K562 (cell line): ENCODE data around the gene IDUA. TPM values are rescaled to one million over a fixed set of nuclear protein-coding genes. Genes with fewer than 3 reads are reported as not detected.

ENCODE experiments used
- ATAC-seq: fragments of 200-7000 bp; cut with Tn5 transposase; 3 replicates; pipeline ENCODE4 v1.9.1; 2020; ENCODE audit warnings: moderate library complexity
- BruUV-seq: library from RNA; stranded (reverse); fragments of 400-500 nt; replicated peaks from 2 replicates; lab custom pipeline; 2021; lab: Mats Ljungman, UMichigan
- CTCF ChIA-PET: fragments of 300-600 bp; formaldehyde crosslinking; extraction: SDS; loops from one replicate; lab custom pipeline; 2021; ENCODE audit warnings: low intra/inter-chr PET ratio; lab: Yijun Ruan, JAX
- POLR2A ChIA-PET: fragments of 300-600, 350-650 bp; sonication (Branson Sonifier 250); formaldehyde crosslinking; extraction: SDS; loops from one replicate; lab custom pipeline; 2021; ENCODE audit warnings: antibody characterized with exemption, inconsistent platforms; lab: Yijun Ruan, JAX
- DNase-seq, 4 experiments: peaks; one replicate each; pipeline versions ENCODE4 v3.0.0 to v3.0.0-alpha.2; 2011 to 2018; ENCODE audit warnings: low spot score in 3 of 4, mixed read lengths in 3 of 4; ENCODE audit errors: extremely low read depth in 1 of 4
- FAIRE-seq: peaks from 2 replicates; lab custom pipeline; 2011; peaks lifted over from hg19 to GRCh38; lab: Jason Lieb, UNC
- H2AFZ ChIP-seq: 2 replicates; pipeline ENCODE4 v1.6.0; 2011; ENCODE audit warnings: low read depth, low read length, control low read depth, inconsistent platforms
- H3K27ac ChIP-seq: fragments of 200-600 bp; 3 replicates; pipeline ENCODE4 v1.8.0; 2011; ENCODE audit warnings: low read depth, mild to moderate bottlenecking, control low read depth, inconsistent platforms, low read length, moderate library complexity, mixed read lengths; ENCODE audit errors: extremely low read depth
- H3K27me3 ChIP-seq, 2 experiments: fragments of 300-600 bp in 1 of 2; 2 replicates in 1 of 2; 3 replicates in 1 of 2; pipeline versions ENCODE4 v1.6.0 to v1.8.0; 2011; ENCODE audit warnings: inconsistent platforms in 2 of 2, low read length in 2 of 2, mild to moderate bottlenecking in 1 of 2, mixed read lengths in 1 of 2, moderate library complexity in 1 of 2; ENCODE audit not compliant: control insufficient read depth in 2 of 2, insufficient read depth in 2 of 2
- H3K36me3 ChIP-seq: fragments of 300-600 bp; 3 replicates; pipeline ENCODE4 v1.8.0; 2011; ENCODE audit warnings: mild to moderate bottlenecking, low read length, inconsistent platforms; ENCODE audit not compliant: control insufficient read depth, insufficient read depth
- H3K4me1 ChIP-seq, 2 experiments: fragments of 200-600 bp in 1 of 2; replicated peaks in 1 of 2; 2 replicates in 1 of 2; 3 replicates in 1 of 2; pipeline versions ENCODE4 v1.5.1 to v1.8.0; 2011; ENCODE audit warnings: inconsistent platforms in 2 of 2, low read length in 2 of 2, mild to moderate bottlenecking in 1 of 2, mixed read lengths in 1 of 2, moderate library complexity in 1 of 2; ENCODE audit not compliant: control insufficient read depth in 2 of 2, insufficient read depth in 2 of 2
- H3K4me2 ChIP-seq: 2 replicates; pipeline ENCODE4 v1.6.1; 2011; ENCODE audit warnings: low read length, control low read depth, inconsistent platforms, mixed read lengths; ENCODE audit not compliant: insufficient read depth
- H3K4me3 ChIP-seq: fragments of 200-600 bp; sonication (generic), shearing (Covaris generic); 2 replicates; pipeline ENCODE4 v1.5.1; 2016; ENCODE audit warnings: control low read depth, inconsistent platforms
- H3K79me2 ChIP-seq: fragments of 200-600 bp; 3 replicates; pipeline ENCODE4 v1.8.0; 2011; ENCODE audit warnings: low read length, inconsistent platforms; ENCODE audit not compliant: control insufficient read depth, insufficient read depth
- H3K9ac ChIP-seq, 2 experiments: 2 replicates each; pipeline versions ENCODE4 v1.6.0 to v1.6.1; 2011; ENCODE audit warnings: low read depth in 2 of 2, low read length in 2 of 2, control low read depth in 1 of 2, inconsistent platforms in 1 of 2, mild to moderate bottlenecking in 1 of 2, mixed read lengths in 1 of 2; ENCODE audit not compliant: insufficient read depth in 1 of 2
- H3K9me1 ChIP-seq: one replicate; pipeline ENCODE4 v1.6.0; 2011; ENCODE audit warnings: inconsistent platforms, mild to moderate bottlenecking, low read length, moderate library complexity; ENCODE audit not compliant: control insufficient read depth, insufficient read depth
- H3K9me3 ChIP-seq: replicated peaks from 2 replicates; pipeline ENCODE4 v1.5.1; 2011; ENCODE audit warnings: low read depth, low read length, inconsistent platforms; ENCODE audit not compliant: control insufficient read depth, insufficient read depth
- H4K20me1 ChIP-seq: replicated peaks from 2 replicates; pipeline ENCODE4 v1.6.1; 2011; ENCODE audit warnings: low read length, inconsistent platforms, mixed read lengths; ENCODE audit not compliant: control insufficient read depth, insufficient read depth
- ATF7 ChIP-seq: fragments of 450-650 bp; IDR thresholded peaks from 2 replicates; pipeline ENCODE4 v1.7.1; 2014; ENCODE audit warnings: mild to moderate bottlenecking, moderate library complexity
- MAZ ChIP-seq, 2 experiments: fragments of 450-650 bp in 1 of 2; sonication (generic) in 1 of 2; formaldehyde crosslinking; IDR thresholded peaks in 1 of 2; conservative IDR thresholded peaks in 1 of 2; 2 replicates each; pipeline versions ENCODE4 v1.4.0 to v1.5.0; 2020; ENCODE audit warnings: mild to moderate bottlenecking in 1 of 2, missing genetic modification reagents in 1 of 2
- ZFP91 ChIP-seq: sonication (generic); formaldehyde crosslinking; IDR thresholded peaks from 2 replicates; pipeline ENCODE4 v1.8.0; 2022; ENCODE audit warnings: mild to moderate bottlenecking, missing genetic modification reagents
- ZFX ChIP-seq: sonication (generic); formaldehyde crosslinking; IDR thresholded peaks from 2 replicates; pipeline ENCODE4 v1.8.0; 2022; ENCODE audit warnings: mild to moderate bottlenecking, missing genetic modification reagents, moderate library complexity
- ZNF146 ChIP-seq: IDR thresholded peaks from one replicate; pipeline ENCODE4 v1.6.1; 2018; ENCODE audit warnings: missing compliant biosample characterization; ENCODE audit not compliant: unreplicated experiment
- ZNF263 ChIP-seq: sonication (generic); formaldehyde crosslinking; IDR thresholded peaks from 2 replicates; pipeline ENCODE4 v1.8.0; 2022; ENCODE audit warnings: mild to moderate bottlenecking, missing genetic modification reagents, borderline replicate concordance
- ZNF316 ChIP-seq: fragments of 450-650 bp; IDR thresholded peaks from 2 replicates; pipeline ENCODE4 v1.6.1; 2016
- WGBS: fragments of 100-300 bp; shearing (Covaris generic); methylation state at CpG from one replicate; pipeline ENCODE4 v1.1.6; 2016; ENCODE audit warnings: low coverage, mixed read lengths; ENCODE audit not compliant: insufficient coverage; ENCODE audit errors: missing lambda C conversion rate; 5-methylcytosine and 5-hydroxymethylcytosine counted together
- in situ Hi-C: fragments of 300-500 bp; cut with MboI; formaldehyde crosslinking; loops from 4 replicates; pipeline ENCODE4 v1.15.0; 2018; ENCODE audit warnings: inconsistent platforms, mixed read lengths
- intact Hi-C: fragments of 100-400 bp; cut with micrococcal nuclease; formaldehyde crosslinking; loops from 2 replicates; pipeline ENCODE4 v1.14.2; 2022
- polyA plus RNA-seq, 8 experiments: library from polyadenylated mRNA; depleted of rRNA in 4 of 8; stranded (reverse) in 5 of 8; unstranded in 3 of 8; fragments of >200 nt; fragmentation: Nextera tagmentation in 2 of 8; fragmentation: Illumina TruSeq in 1 of 8; extraction: Ambion mirVana in 2 of 8; extraction: Trizol in 1 of 8; gene quantifications; 2 replicates each; pipeline versions ENCODE4 v1.2.1 to v1.2.3, GENCODE V29; 2011 to 2014; ENCODE audit warnings: inconsistent platforms in 1 of 8, missing spikeins in 1 of 8
- total RNA-seq, 7 experiments: library from RNA; depleted of rRNA in 6 of 7; stranded (reverse); fragments of >200 nt in 6 of 7; fragmentation: Illumina TruSeq in 2 of 7; extraction: Trizol in 2 of 7; gene quantifications; 2 replicates each; pipeline versions ENCODE4 v1.2.1 to v1.2.3, GENCODE V29; 2011 to 2021; ENCODE audit warnings: low replicate concordance in 1 of 7
- TF ChIP-seq, protein P1 (sequence below), 3 experiments: IDR thresholded peaks in 2 of 3; conservative IDR thresholded peaks in 1 of 3; 2 replicates each; pipeline ENCODE4 v1.5.1; 2011 to 2012; ENCODE audit warnings: low read length in 3 of 3, mild to moderate bottlenecking in 3 of 3, control low read depth in 2 of 3, improper control_type of control experiment in 1 of 3, inconsistent platforms in 1 of 3, low read depth in 1 of 3, mixed read lengths in 1 of 3, moderate library complexity in 1 of 3; ENCODE audit not compliant: insufficient read depth in 2 of 3
- TF ChIP-seq, protein P2 (sequence below): sonication (generic); formaldehyde crosslinking; IDR thresholded peaks from 2 replicates; pipeline ENCODE4 v1.8.0; 2022; ENCODE audit warnings: mild to moderate bottlenecking, missing genetic modification reagents, borderline replicate concordance

Gene IDUA
- total and polyA plus RNA-seq, 9 of the 15 experiments (the other 6 are each of a cell fraction or from before 2014, with no cell fraction given) = 0.04 to 16.1 (median 1.2) TPM

DNA sequence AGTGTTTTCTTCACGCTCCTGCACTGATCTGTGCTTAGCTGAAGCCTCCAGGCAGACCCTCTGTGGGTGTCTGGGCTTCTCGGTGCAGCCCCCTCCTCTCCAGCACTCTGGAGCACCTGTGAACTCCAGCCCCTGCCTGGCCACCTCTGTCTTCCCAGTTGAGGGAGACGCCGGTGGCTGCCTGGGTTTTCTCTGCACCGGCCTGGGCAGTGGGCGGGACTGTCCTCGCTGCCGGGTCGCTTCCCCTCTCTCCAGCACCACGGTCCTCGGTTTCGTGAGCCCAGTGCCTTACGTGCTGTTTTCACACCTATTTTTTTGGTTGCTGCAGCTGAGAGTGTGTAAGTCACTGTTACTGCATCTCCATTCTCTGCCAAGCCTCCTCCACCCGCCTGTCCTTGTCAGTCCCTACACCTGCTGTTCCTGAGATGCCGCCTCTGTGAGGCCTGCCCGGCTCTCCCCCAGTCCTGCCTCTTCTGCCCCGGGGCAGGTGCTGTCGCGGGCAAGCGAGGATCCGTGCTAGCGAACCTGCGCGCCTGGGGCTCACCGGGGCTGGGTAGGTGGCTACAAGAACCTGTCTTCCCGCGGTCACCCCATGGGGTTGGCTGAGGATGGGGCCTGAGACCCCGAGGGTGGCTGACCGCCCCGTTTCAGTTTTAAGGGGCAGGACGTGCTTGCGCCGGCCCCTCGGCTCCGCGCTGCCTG, 22.1 kb downstream of the IDUA start (continued):
- TF ChIP-seq MAZ (CRISPR knock-in tag; conservative IDR thresholded peaks at IDR 0.05 in 1 of 2, IDR thresholded peaks at IDR 0.05 in 1 of 2) = 0 out of 4 replicates have a peak, but pooled peaks of 1 of the 2 experiments have one; percentile 20
- 0 out of 2 replicates have a peak, but pooled peaks have one; percentile 19 for TF ChIP-seq ZFP91 (CRISPR knock-in tag)
- TF ChIP-seq ATF7 = peak; percentile 11; the same call in 1 of the 2 replicates

DNA sequence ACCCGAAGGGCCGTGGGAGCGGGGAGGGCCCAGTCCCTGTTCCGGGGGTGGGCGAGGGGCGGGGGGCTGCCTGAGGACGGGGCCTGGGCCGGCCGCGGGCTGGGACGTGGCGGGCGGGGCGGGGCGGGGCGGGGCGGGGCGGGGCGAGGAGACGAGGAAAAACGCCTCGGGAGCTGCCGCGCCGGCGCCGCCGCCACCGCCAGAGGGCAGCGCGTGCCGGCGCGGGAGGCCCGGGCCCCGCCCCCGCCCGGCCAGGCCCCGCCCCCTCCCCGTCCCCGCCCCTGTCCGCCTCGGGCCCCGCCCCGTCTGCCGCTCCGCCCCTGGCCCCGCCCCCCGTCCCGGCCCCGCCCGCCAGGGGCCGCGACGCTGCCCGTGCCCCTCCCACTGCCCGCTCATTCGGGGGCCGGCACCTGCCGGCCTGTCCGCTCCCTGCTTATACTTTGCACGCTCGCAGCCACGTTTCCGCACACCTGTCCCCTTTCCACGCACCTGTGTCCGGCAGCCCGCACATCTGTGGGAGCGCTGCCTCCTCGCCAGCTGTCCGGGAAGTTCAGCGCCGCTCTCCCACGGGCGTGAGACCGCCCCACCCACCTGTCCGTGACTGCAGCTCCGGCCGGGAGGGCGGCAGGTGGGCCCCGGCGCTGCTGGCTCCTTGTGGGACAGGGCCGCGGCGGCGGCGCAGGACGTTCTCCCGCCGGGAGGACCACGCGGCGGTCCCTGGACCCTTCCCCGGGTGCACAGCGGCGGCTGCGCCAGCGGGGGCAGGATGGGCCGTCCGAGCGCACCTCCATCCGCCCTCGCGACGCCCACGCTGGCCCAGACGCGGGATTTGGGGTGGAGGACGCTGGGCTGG, 22.9 kb downstream of the IDUA start:
- H4K20me1 ChIP-seq = no peaks in the 10 kb centered on the region
- intact Hi-C loops = no loop called here
- H2AFZ ChIP-seq = peak overlapping the region; percentile 96
- H3K79me2 ChIP-seq = peaks cover 12% of the 10 kb centered on the region
- no TSS peak for BruUV-seq
- peak overlapping the region; percentile 90 for H3K4me2 ChIP-seq
- peaks cover 12% of the 10 kb centered on the region; the same call in 2 of the 3 replicates for H3K36me3 ChIP-seq
- H3K4me3 ChIP-seq = peak overlapping the region; percentile 59
- CTCF ChIA-PET = no interaction called here
- H3K27ac ChIP-seq = no peak overlapping the region
- in situ Hi-C loops = no loop called here
- WGBS = under 1% methylated on average over 49 of the region's 109 CpGs
- POLR2A ChIA-PET = interaction anchor here (0.8 to 1.3 kb wide), 6 partner anchors 10 to 334 kb away, joined by 3 to 6 read pairs (median 4); partner anchors contain the start of genes IDUA and SLC26A1
- no peaks in the 10 kb centered on the region for H3K9me3 ChIP-seq
- peak overlapping the region; percentile 49 to 93; a peak in 3 of 4 replicates for H3K9ac ChIP-seq
- H3K4me1 ChIP-seq = peaks cover 14 to 63% of the 10 kb centered on the region in 2 experiments; a peak in 4 of 5 replicates
- DNase-seq (peak; percentile 69 to 88 (median 82)), FAIRE-seq (no peak), ATAC-seq (peak; percentile 65)
- no peaks in the 10 kb centered on the region for H3K27me3 ChIP-seq
- H3K9me1 ChIP-seq = peaks cover 4% of the 10 kb centered on the region
- TF ChIP-seq ZFX (peak; percentile 35), ZNF263 (CRISPR knock-in tag) (peak; percentile 26; the same call in 1 of the 2 replicates), ZNF316 (peak; percentile 51), ZNF146 (no peak)
- TF ChIP-seq, protein P1, sequence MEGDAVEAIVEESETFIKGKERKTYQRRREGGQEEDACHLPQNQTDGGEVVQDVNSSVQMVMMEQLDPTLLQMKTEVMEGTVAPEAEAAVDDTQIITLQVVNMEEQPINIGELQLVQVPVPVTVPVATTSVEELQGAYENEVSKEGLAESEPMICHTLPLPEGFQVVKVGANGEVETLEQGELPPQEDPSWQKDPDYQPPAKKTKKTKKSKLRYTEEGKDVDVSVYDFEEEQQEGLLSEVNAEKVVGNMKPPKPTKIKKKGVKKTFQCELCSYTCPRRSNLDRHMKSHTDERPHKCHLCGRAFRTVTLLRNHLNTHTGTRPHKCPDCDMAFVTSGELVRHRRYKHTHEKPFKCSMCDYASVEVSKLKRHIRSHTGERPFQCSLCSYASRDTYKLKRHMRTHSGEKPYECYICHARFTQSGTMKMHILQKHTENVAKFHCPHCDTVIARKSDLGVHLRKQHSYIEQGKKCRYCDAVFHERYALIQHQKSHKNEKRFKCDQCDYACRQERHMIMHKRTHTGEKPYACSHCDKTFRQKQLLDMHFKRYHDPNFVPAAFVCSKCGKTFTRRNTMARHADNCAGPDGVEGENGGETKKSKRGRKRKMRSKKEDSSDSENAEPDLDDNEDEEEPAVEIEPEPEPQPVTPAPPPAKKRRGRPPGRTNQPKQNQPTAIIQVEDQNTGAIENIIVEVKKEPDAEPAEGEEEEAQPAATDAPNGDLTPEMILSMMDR (IDR thresholded peaks at IDR 0.05 in 2 of 3, conservative IDR thresholded peaks at IDR 0.05 in 1 of 3; ENCODE audit: insufficient read depth in 2 of 3, low read depth in 1 of 3, low read length in 3 of 3) = peak in 2 of 3 experiments; percentile 35 to 55; a peak in 4 of 6 replicates
- TF ChIP-seq, protein P2, sequence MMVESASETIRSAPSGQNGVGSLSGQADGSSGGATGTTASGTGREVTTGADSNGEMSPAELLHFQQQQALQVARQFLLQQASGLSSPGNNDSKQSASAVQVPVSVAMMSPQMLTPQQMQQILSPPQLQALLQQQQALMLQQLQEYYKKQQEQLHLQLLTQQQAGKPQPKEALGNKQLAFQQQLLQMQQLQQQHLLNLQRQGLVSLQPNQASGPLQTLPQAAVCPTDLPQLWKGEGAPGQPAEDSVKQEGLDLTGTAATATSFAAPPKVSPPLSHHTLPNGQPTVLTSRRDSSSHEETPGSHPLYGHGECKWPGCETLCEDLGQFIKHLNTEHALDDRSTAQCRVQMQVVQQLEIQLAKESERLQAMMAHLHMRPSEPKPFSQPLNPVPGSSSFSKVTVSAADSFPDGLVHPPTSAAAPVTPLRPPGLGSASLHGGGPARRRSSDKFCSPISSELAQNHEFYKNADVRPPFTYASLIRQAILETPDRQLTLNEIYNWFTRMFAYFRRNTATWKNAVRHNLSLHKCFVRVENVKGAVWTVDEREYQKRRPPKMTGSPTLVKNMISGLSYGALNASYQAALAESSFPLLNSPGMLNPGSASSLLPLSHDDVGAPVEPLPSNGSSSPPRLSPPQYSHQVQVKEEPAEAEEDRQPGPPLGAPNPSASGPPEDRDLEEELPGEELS = 0 out of 2 replicates have a peak, but pooled peaks have one; percentile 47
